GM12874 (cell line): Measurements from ENCODE around the gene LINGO3.

Source experiments
- TF ChIP-seq, protein P1 (sequence below): IDR thresholded peaks from 2 replicates; pipeline ENCODE4 v1.5.1; 2011; ENCODE audit warnings: low read depth, mild to moderate bottlenecking, control low read depth, low read length, moderate library complexity; ENCODE audit not compliant: insufficient read depth

LINGO3 gene

DNA sequence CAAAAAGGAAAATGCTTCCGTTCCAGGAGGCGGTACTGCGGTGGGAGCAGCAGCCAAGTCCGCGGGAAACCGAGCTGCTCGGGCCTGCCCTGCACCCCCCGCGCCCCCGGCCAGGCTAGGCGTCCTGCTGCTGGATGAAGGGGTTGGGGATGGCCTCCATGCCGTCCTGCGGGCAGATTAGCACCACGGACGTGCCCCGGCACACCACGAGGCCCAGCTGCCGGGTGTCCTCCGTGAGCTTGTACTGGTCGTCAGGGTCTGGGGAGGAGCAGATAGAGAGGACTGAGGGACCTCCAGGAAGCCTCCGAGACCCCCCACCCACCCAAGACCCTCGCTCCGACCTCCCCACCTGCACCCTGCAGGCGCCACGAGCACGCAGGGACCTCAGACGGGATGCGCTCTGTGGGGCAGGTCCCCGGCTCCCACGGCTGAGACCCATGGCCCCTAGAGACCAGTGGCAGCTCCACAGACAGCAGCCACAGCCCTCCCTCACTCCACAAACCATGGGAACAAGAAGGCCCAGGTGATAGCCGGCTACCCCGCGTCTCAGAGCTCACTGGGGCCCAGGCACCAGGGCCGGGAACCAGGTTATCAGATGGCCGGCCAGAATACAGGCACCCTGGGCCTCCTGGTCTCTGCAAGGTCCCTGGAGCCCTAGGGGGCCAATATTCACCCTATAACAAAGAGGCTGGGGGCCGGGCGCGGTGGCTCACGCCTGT, 13.8 kb upstream of the LINGO3 start:
- TF ChIP-seq, protein P1, sequence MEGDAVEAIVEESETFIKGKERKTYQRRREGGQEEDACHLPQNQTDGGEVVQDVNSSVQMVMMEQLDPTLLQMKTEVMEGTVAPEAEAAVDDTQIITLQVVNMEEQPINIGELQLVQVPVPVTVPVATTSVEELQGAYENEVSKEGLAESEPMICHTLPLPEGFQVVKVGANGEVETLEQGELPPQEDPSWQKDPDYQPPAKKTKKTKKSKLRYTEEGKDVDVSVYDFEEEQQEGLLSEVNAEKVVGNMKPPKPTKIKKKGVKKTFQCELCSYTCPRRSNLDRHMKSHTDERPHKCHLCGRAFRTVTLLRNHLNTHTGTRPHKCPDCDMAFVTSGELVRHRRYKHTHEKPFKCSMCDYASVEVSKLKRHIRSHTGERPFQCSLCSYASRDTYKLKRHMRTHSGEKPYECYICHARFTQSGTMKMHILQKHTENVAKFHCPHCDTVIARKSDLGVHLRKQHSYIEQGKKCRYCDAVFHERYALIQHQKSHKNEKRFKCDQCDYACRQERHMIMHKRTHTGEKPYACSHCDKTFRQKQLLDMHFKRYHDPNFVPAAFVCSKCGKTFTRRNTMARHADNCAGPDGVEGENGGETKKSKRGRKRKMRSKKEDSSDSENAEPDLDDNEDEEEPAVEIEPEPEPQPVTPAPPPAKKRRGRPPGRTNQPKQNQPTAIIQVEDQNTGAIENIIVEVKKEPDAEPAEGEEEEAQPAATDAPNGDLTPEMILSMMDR = no peak

DNA sequence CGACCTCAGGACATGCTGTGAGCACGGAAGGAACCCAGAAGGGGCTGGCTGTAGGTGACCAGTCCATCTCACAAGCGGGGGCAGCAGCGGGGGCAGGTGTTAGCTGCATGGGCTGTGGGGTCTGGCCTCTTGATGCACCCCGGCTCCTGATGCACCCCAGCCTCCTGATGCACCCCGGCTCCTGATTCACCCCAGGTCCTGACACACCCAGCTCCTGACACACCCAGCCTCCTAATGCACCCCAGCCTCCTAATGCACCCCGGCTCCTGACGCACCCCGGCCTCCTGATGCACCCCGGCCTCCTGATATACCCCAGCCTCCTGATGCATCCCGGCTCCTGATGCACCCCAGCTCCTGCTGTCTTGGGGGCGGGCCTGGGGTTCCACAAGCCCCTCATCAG, 13.0 kb upstream of the LINGO3 start:
- TF ChIP-seq, protein P1 = no peak

DNA sequence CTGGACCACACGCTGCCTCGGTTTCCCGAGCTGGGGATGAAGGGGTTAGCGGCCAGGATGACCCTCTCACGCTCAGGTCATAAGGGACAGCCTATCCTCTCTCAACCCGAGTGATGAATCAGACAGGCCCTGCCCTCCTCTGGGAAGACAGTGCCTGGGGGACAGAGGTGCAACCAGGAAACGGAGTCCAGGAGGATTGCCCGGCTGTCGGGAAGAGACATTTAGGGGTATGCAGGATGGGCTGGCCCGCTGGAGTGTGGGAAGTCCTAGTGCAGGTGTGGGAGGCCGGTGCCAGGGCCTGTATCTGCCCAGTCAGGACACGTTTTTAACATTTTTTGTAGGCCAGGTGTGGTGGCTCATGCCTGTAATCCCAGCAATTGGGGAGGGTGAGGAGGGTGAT, 12.1 kb upstream of the LINGO3 start:
- TF ChIP-seq, protein P1 = no peak

DNA sequence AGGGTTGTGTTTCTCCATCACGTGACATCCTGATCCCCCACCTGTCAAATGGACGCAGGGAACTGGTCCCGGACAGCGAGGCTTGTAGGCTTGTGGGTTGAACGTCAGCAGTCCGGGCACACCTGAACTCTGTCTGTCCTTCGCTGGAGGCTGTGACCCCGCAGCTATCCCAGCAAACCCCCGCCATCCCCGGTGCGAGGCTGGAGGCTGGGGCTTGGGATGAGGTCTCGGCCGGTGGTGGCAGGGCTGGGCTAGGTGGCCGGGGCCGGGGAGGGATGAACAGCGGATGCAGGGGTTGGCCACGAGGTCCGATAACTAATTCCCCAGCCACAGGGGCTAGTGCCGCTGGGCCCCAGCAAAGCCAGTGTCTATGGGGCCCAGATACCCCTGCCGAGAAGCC, 11.6 kb upstream of the LINGO3 start:
- TF ChIP-seq, protein P1 = no peak

DNA sequence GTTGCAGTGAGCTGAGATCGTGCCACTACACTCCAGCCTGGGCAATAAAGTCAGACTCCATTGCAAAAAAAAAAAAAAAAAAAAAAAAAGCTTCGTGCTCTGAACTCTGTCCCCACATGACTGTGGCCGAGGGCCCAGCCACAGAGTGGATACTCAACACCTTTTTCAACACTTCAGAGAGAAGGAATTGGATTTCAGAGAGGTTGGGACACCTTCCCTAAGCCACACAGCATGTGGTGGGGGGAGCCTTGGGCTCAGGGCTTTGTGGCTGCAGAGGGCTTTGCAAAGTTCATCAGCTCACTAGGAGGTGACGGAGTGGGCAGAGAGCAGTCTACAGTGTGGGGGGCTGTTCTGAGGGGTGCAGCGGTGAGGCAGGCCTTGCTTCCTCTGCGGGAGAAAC, 11.0 kb upstream of the LINGO3 start:
- TF ChIP-seq, protein P1 = no peak

DNA sequence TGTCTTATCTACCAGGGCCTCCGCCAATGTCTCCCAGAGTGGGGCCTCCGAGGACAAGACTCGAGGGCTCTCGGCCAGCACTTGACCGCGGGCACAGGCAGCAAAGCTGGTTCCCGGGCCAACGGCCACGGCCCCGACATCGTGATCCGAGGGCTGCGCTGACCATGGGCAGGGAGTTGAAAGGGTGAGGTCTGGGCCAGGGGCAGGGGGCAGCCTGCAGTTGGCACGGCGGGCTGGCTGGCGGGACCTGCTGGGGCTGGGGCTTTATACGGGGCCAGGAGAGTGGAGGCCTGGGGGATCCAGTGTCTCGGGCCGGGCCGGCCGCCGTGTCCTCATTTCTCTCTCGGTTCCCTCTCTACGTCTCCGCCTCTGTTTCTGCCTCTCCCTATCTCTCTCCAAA, 9.8 kb upstream of the LINGO3 start:
- TF ChIP-seq, protein P1 = no peak

DNA sequence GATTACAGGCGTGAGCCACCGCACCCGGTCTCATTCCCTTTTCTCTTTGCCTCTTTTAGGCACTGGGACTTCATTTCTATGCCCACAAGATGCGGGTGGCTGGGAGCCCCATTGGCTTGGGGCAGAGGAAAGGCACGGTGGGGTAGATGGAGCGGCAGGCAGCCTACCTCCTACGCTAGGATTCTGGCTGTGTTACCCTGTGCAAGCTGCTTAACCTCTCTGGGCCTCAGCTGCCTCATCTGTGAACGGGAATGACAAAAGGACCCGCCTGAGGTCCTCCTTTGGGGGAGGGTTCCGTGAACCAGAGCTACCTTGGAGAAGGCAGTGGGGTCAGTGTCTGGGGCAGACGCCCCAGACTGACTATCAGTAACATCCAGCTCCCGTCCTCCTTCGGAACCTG, 9.3 kb upstream of the LINGO3 start:
- TF ChIP-seq, protein P1 = no peak
